Lower lobe of right lung (tissue), 2 donors: ENCODE data around the gene TAGLN. TPM values are rescaled to one million over a fixed set of nuclear protein-coding genes. Genes with fewer than 3 reads are reported as not detected.

Experiments used
- ATAC-seq, 2 donors: fragments of 200-7000 bp; cut with Tn5 transposase; one replicate each; pipeline ENCODE4 v1.9.1; 2020 to 2022; ENCODE audit warnings: mild to moderate bottlenecking in 2 of 2, moderate library complexity in 2 of 2
- DNase-seq: peaks from one replicate; pipeline ENCODE4 v3.0.0-alpha.2; 2020
- H3K27ac ChIP-seq: fragments of 200-600 bp; one replicate; pipeline ENCODE4 v1.8.0; 2022
- H3K27me3 ChIP-seq: fragments of 200-600 bp; one replicate; pipeline ENCODE4 v1.8.0; 2022; ENCODE audit warnings: low read depth
- H3K36me3 ChIP-seq: fragments of 200-600 bp; one replicate; pipeline ENCODE4 v1.8.0; 2022; ENCODE audit warnings: mild to moderate bottlenecking
- H3K4me1 ChIP-seq: fragments of 200-600 bp; one replicate; pipeline ENCODE4 v1.8.0; 2022
- H3K4me3 ChIP-seq: fragments of 200-600 bp; one replicate; pipeline ENCODE4 v1.8.0; 2022; ENCODE audit warnings: mild to moderate bottlenecking
- H3K9me3 ChIP-seq: fragments of 200-600 bp; one replicate; pipeline ENCODE4 v1.8.0; 2022
- CTCF ChIP-seq: fragments of 200-600 bp; IDR thresholded peaks from one replicate; pipeline ENCODE4 v1.8.0; 2022; ENCODE audit warnings: antibody characterized with exemption, mild to moderate bottlenecking
- intact Hi-C: fragments of 100-400 bp; cut with DNase I; formaldehyde crosslinking; loops from one replicate; pipeline ENCODE4 v1.11.0; 2022
- long read RNA-seq: library from polyadenylated mRNA; unstranded; transcript quantifications from one replicate; pipeline ENCODE4 v2.0.0, GENCODE V29; 2021
- total RNA-seq: library from RNA; stranded (reverse); fragmentation: NEBNext Ultra II Directional; extraction: Animal tissue kit (Norgen Biotek cat#: 25700); gene quantifications from one replicate; pipeline ENCODE4 v1.2.1, GENCODE V29; 2021
- donor health status: DM: no; HTN: yes; CAD: no; lungs with severe emphysema.

TAGLN gene
- 297 TPM for total RNA-seq
- long read RNA-seq, transcript TAGLN-207 (4 exons, 2,166 nt): minor isoform, 50 of 309 reads
- long read RNA-seq, transcript TAGLN-202 (5 exons, 928 nt): major isoform, 241 of 309 reads
- long read RNA-seq, partial matches to known transcripts: 0 of 309 reads
- long read RNA-seq, other reads (novel, unspliced or antisense): 17 of 309 reads

GRCh38 chr11:117199053-117199915 lies at the start of gene TAGLN:
Gene TAGLN (plus strand): TSS chr11:117199370. CDS start chr11:117203014, 3,644 bp downstream.
- intact Hi-C loops: no loop called here
- DNase-seq (peak; percentile 67), ATAC-seq (peak; percentile 77 to 78)
- H3K4me3 ChIP-seq: peak within 1 kb of the TSS; percentile 38
- H3K9me3 ChIP-seq: no peaks in the 10 kb centered on the region
- H3K4me1 ChIP-seq: peaks cover 24% of the 10 kb centered on the region
- no peaks in the 10 kb centered on the region for H3K27me3 ChIP-seq
- peak within 1 kb of the TSS; percentile 77 for H3K27ac ChIP-seq
- TF ChIP-seq CTCF: no peak
- peaks cover 49% of the 10 kb centered on the region for H3K36me3 ChIP-seq

GRCh38 chr11:117152066-117152465 lies 47.1 kb upstream of the TAGLN start:
- H3K4me1 ChIP-seq: peaks cover 40% of the 10 kb centered on the region
- DNase-seq (no peak), ATAC-seq (no peak)
- no peaks in the 10 kb centered on the region for H3K27me3 ChIP-seq
- intact Hi-C loops: no loop called here
- H3K36me3 ChIP-seq: peaks cover 69% of the 10 kb centered on the region
- no peak overlapping the region for H3K4me3 ChIP-seq
- H3K9me3 ChIP-seq: no peaks in the 10 kb centered on the region
- H3K27ac ChIP-seq: no peak overlapping the region
- TF ChIP-seq CTCF: no peak

DNA sequence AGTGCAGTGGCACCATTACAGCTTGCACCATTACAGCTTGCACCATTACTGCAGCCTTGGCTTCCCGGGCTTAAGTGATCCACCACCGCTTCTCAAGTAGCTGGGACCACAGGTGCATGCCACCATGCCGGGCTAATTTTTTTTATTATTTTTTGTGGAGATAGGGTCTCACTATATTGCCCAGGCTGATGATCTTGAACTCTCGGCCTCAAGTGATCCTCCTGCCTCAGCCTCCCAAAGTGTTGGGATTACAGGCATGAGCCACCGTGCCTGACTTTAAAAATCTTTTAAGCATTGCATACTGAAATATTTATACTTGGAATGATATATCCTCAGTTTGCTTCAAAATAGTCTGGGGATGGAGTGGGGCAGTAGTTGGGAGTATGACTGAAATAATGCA lies 44.7 kb upstream of the TAGLN start:
- peaks cover 31% of the 10 kb centered on the region for H3K4me1 ChIP-seq
- ATAC-seq (no peak), DNase-seq (no peak)
- H3K36me3 ChIP-seq: peaks cover 58% of the 10 kb centered on the region
- no peaks in the 10 kb centered on the region for H3K9me3 ChIP-seq
- H3K4me3 ChIP-seq: no peak overlapping the region
- no peaks in the 10 kb centered on the region for H3K27me3 ChIP-seq
- TF ChIP-seq CTCF: no peak
- no peak overlapping the region for H3K27ac ChIP-seq
- intact Hi-C loops: no loop called here

GRCh38 chr11:117157507-117157906 lies 41.7 kb upstream of the TAGLN start:
- intact Hi-C loops: no loop called here
- H3K4me3 ChIP-seq: no peak overlapping the region
- no peaks in the 10 kb centered on the region for H3K27me3 ChIP-seq
- H3K36me3 ChIP-seq: peaks cover 73% of the 10 kb centered on the region
- peaks cover 41% of the 10 kb centered on the region for H3K4me1 ChIP-seq
- DNase-seq (no peak), ATAC-seq (no peak)
- H3K27ac ChIP-seq: no peak overlapping the region
- no peaks in the 10 kb centered on the region for H3K9me3 ChIP-seq
- no peak for TF ChIP-seq CTCF

DNA sequence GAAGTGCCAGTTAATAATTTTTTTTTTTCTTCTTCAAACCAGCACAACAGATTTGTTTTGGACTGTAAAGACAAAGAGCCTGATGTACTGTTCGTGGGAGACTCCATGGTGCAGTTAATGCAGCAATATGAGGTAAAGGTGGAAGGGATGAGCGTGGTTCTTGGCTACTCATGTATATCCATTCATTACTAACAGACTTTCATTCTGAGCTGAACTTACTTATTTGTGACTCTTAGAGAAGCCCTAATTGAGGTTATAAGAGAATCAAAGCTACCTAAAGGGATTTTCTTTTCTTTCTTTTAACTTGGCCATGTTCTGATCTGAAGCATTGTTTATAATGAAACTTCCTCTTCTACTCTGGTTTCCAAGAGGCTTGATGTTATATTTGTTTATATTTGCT lies 39.3 kb upstream of the TAGLN start:
- Histone ChIP-seq H3K4me3 (no peak overlapping the region), H3K4me1 (peaks cover 37% of the 10 kb centered on the region), H3K9me3 (no peaks in the 10 kb centered on the region), H3K27me3 (no peaks in the 10 kb centered on the region), H3K36me3 (peaks cover 75% of the 10 kb centered on the region), H3K27ac (no peak overlapping the region)
- intact Hi-C loops: no loop called here
- TF ChIP-seq CTCF: no peak
- DNase-seq (no peak), ATAC-seq (no peak)
